HG03575 (cell line): ENCODE results near the gene DDX50.
"Not testable (repeated sequence)": the region's sequence is repeated elsewhere in the genome, so short reads cannot be mapped to it uniquely, and the experiment has no call there.

Source experiments
- ATAC-seq: cut with Tn5 transposase; IDR thresholded peaks from one replicate; pipeline ENCODE4 v1.9.1; 2021; ENCODE audit not compliant: unreplicated experiment, insufficient number of reproducible peaks, low FRiP score; ENCODE audit errors: extremely low read depth

The DDX50 gene

GRCh38 chr10:68901105-68901927, at the start of gene DDX50:
Gene DDX50, plus strand, starts transcription at chr10:68901315. Its CDS starts 70 bp downstream, at chr10:68901385.
- ATAC-seq = peak; percentile 92

- no peak for ATAC-seq
Observed at GRCh38 chr10:68856352-68856751, 44.8 kb upstream of the DDX50 start.

GRCh38 chr10:68857005-68857404, 44.1 kb upstream of the DDX50 start:
- ATAC-seq = no peak

- no peak for ATAC-seq
Observed at GRCh38 chr10:68861253-68861652, 39.9 kb upstream of the DDX50 start.

- ATAC-seq = no peak
Observed at GRCh38 chr10:68864611-68865010, 36.5 kb upstream of the DDX50 start.

DNA sequence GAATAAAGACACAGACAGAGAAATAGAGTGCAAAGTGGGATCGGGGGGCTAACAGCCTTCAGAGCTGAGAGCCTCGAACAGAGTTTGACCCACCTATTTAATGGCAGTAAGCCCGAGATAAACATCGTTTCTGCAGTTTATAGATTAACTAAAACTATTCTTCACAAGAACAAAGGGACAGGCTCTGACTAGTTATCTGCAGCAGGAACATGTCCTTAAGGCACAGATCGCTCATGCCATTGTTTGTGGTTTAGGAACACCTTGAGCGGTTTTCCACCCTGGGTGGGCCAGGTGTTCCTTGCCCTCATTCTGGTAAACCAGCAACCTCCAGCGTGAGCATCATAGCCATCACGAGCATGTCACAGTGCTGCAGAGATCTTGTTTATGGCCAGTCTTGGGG, 32.9 kb upstream of the DDX50 start:
- not testable (repeated sequence) for ATAC-seq

DNA sequence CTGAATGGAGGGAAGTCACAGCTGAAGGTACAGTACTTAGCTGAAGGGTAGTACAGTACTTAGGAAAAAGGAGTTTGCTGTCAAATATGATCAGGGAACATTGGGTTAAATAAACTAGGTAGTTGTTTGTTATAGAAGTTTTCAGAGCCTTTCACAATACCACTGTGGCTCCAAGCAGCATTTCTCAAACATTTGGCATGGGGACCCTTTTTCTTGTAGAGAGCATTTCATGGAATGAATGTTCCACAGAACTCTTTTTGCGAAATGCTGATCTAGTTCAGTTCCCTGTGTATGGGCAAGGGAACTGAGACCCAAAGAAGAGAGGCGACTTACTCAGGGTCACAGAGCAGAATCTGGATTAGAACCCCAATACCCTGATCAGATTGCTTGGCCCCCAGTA, 31.5 kb upstream of the DDX50 start:
- ATAC-seq = no peak

DNA sequence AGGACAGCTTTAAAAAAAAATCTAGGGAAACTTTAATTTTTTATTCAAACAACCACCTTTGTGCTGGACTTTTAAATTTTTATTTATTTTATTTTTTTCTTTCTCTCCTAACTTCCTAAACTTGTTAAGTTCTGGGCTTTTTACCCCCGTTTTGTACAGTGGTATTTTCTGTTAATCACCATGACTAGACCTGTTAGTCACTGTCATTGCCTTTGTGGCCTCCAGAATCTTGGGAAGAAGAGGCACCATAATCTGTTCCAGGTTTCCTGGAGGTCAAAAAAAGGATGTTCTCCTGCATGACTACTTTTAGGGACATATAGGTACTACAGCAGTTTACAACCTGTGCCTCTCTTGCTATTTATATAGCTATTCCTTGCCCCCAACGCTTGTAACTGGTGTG, 31.1 kb upstream of the DDX50 start:
- ATAC-seq = no peak

GRCh38 chr10:68870545-68871104, 30.5 kb upstream of the DDX50 start:
- no peak for ATAC-seq

DNA sequence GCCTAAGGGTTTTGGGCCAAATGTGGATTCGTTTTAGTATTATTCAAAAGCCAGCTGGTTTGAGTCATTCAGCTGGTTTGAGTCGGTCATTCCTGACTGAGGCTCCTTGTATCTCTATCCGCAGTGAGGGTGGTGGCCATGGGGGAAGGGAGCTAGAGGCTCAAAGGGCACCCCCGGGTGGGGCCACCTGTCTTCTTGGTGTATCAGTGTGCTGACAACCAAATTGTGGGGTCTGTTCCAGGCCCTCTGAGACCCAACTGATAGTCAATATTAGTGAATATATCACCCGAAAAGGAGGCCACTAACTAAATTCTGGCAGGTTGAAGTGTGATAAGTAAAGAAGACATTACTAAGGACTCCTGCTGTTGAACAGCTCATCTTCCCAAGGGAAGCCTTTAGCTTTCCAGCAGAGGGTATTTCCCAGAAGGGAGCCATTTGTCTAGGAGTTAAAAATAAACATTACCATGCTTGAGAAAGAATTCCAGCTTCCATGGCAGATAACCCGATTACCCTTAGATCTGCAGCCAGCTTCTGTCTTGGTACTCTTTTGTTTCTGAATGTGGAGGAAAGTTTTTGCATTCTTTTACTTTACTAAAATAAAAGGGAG, 29.9 kb upstream of the DDX50 start:
- no peak for ATAC-seq

- no peak for ATAC-seq
Observed at GRCh38 chr10:68871731-68872342, 29.3 kb upstream of the DDX50 start.

GRCh38 chr10:68876246-68877138, 24.6 kb upstream of the DDX50 start:
- ATAC-seq = no peak

DNA sequence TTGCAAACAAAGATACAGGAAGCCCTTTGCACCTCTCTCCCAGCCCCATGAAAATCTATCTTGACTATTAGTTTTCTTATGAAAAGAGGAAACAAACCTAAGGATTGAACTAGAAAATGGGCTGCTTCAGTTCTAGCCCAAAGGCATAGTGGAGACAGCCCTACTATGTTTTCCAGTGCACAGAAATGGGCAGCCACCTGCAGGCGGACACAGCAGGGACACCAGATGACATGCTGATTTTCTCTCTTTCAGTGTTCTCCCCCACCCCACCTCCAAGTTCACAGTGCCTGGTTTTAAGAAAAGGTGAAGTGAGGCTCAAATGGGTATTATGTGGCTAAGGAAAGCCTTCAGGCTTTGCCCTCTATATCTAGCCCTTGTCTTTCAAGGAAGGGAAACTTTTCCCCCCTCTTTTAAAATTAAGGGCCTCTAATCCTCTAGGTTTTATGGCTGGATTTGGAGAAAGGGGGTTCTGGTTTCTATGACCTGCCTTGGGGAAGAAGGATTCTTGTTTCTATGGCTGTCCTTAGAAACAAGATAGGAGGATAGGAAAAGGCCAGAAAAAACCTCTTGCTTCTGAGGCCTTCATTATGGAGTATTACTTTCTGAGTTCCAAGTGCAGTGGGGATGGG, 23.5 kb upstream of the DDX50 start:
- no peak for ATAC-seq

DNA sequence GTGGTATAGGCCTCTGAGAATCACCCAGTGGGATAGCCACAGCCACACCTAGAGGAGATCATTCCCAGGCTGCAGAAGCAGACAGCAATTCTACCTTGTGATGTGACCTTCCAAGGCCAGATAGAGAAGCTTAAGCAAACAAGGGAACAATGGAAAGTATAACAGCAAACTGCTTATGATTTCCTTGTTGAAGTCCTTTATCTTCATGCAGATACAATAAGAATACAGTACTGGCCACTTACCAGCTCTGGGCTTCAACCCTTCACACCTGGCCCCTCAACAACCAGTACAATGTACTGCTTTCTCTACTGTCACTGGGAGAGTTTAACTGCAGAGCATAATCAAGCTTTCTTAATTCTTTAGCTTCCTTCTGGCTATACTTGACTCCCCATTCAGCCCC, 22.6 kb upstream of the DDX50 start:
- ATAC-seq = no peak

GRCh38 chr10:68879628-68880027, 21.5 kb upstream of the DDX50 start:
- no peak for ATAC-seq

- no peak for ATAC-seq
Observed at GRCh38 chr10:68880181-68880580, 20.9 kb upstream of the DDX50 start.

GRCh38 chr10:68895041-68895440, 6.1 kb upstream of the DDX50 start:
- ATAC-seq = no peak

DNA sequence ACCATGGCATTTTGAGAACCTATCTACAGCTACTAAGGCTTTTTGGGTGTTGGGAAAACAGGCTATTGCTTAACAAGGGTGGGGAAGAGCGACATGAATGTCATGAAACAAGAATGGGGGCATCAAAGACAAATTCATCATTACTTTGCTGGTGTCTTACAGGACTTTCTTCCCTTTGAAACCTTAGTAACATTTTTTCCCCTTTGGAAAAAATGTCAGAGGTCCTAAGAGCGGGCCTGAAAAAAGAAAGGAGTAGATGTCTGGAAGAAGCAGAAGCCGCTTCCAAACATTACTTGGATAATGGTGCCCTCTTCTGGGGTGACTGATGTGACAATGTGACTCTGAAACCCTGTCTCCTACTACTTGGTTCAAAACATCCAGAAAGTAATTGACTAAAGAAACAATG, 3.8 kb upstream of the DDX50 start:
- no peak for ATAC-seq
